GM19025 (cell line): ENCODE results near the gene PPIF.

Source experiments
- ATAC-seq: cut with Tn5 transposase; IDR thresholded peaks from one replicate; pipeline ENCODE4 v1.9.1; 2021; ENCODE audit warnings: mild to moderate bottlenecking, low read depth, moderate library complexity; ENCODE audit not compliant: unreplicated experiment

PPIF gene

GRCh38 chr10:79361726-79362397, 14.6 kb downstream of the PPIF start:
- ATAC-seq, result no peak

- no peak for ATAC-seq
Observed at GRCh38 chr10:79367426-79368189, 20.3 kb downstream of the PPIF start.

GRCh38 chr10:79372871-79373270, 25.6 kb downstream of the PPIF start:
- ATAC-seq, result no peak

GRCh38 chr10:79374312-79375191, 27.3 kb downstream of the PPIF start:
- no peak for ATAC-seq

GRCh38 chr10:79375321-79376077, 28.2 kb downstream of the PPIF start:
- no peak for ATAC-seq

GRCh38 chr10:79376078-79376628, 28.9 kb downstream of the PPIF start:
- ATAC-seq, result no peak

GRCh38 chr10:79376751-79377556, 29.7 kb downstream of the PPIF start:
- no peak for ATAC-seq

- ATAC-seq, result no peak
Observed at GRCh38 chr10:79377557-79378382, 30.5 kb downstream of the PPIF start.

GRCh38 chr10:79378383-79378646, 31.0 kb downstream of the PPIF start:
- no peak for ATAC-seq

- ATAC-seq, result no peak
Observed at GRCh38 chr10:79378647-79379511, 31.6 kb downstream of the PPIF start.

GRCh38 chr10:79379512-79380124, 32.3 kb downstream of the PPIF start:
- ATAC-seq, result no peak

- ATAC-seq, result no peak
Observed at GRCh38 chr10:79380125-79380945, 33.1 kb downstream of the PPIF start.

GRCh38 chr10:79380946-79381721, 33.9 kb downstream of the PPIF start:
- ATAC-seq, result no peak

- ATAC-seq, result no peak
Observed at GRCh38 chr10:79381804-79382221, 34.5 kb downstream of the PPIF start.

- ATAC-seq, result no peak
Observed at GRCh38 chr10:79382491-79382941, 35.2 kb downstream of the PPIF start.
